Stimulated activated CD4-positive, alpha-beta T cell treated with anti-CD3 and anti-CD28 coated beads, Interleukin-4, amount 100 ng/mL, for 24 hours (primary cell): ENCODE measurements around the gene HMGXB4.

Source experiments
- DNase-seq: peaks from one replicate; pipeline ENCODE4 v3.0.0-alpha.2; 2020

The HMGXB4 gene

GRCh38 chr22:35328472-35328885, 71.2 kb downstream of the HMGXB4 start:
- DNase-seq = no peak

- DNase-seq = no peak
These were observed 72.0 kb downstream of the HMGXB4 start for GRCh38 chr22:35329114-35329847.

- peak; percentile 68 for DNase-seq
These were observed 73.1 kb downstream of the HMGXB4 start for GRCh38 chr22:35330258-35330861.

- no peak for DNase-seq
These were observed 75.0 kb downstream of the HMGXB4 start for GRCh38 chr22:35332278-35332677.

GRCh38 chr22:35333220-35333619, 75.9 kb downstream of the HMGXB4 start:
- DNase-seq = no peak

GRCh38 chr22:35334004-35334403, 76.7 kb downstream of the HMGXB4 start:
- peak; percentile 37 for DNase-seq

- DNase-seq = no peak
These were observed 78.2 kb downstream of the HMGXB4 start for GRCh38 chr22:35335468-35335867.

GRCh38 chr22:35335936-35336781, 78.9 kb downstream of the HMGXB4 start:
- DNase-seq = no peak

GRCh38 chr22:35337932-35338331, 80.6 kb downstream of the HMGXB4 start:
- no peak for DNase-seq

GRCh38 chr22:35341090-35341874, 84.0 kb downstream of the HMGXB4 start:
- no peak for DNase-seq

GRCh38 chr22:35342390-35342789, 85.1 kb downstream of the HMGXB4 start:
- no peak for DNase-seq

GRCh38 chr22:35343664-35344550, 86.6 kb downstream of the HMGXB4 start:
- no peak for DNase-seq

- DNase-seq = no peak
These were observed 87.8 kb downstream of the HMGXB4 start for GRCh38 chr22:35344956-35345690.
